ENCODE measurements around the gene PODXL.
"Not testable (repeated sequence)": the region's sequence is repeated elsewhere in the genome, so short reads cannot be mapped to it uniquely, and the experiment has no call there.

Gene PODXL

GRCh38 chr7:131489196-131489595, 67.2 kb downstream of the PODXL start:
- no peak for DNase-seq

DNA sequence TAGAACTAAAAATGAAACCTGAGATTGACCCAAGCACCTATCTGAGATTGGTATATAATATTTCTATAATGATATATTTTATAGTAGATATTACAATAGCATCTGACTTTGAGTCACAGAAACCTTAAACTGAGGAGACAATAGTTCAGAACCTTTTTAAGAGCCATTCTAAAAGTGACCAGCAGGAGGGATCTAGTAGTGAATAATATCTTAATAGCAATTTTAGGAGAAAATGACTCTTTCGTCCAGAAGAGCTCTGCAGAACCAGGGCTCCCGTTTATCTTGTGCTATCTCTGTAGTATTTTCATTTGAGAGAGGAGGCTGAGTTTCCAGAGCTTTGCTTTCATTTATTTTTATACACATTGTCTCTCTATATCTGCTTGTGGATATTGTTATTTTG, 68.1 kb downstream of the PODXL start:
- DNase-seq = no peak

GRCh38 chr7:131487217-131487616, 69.2 kb downstream of the PODXL start:
- DNase-seq = no peak

- no peak for DNase-seq
Observed at GRCh38 chr7:131486346-131486745, 70.1 kb downstream of the PODXL start.

GRCh38 chr7:131483586-131483985, 72.8 kb downstream of the PODXL start:
- DNase-seq = no peak

- no peak for DNase-seq
Observed at GRCh38 chr7:131482800-131483199, 73.6 kb downstream of the PODXL start.

DNA sequence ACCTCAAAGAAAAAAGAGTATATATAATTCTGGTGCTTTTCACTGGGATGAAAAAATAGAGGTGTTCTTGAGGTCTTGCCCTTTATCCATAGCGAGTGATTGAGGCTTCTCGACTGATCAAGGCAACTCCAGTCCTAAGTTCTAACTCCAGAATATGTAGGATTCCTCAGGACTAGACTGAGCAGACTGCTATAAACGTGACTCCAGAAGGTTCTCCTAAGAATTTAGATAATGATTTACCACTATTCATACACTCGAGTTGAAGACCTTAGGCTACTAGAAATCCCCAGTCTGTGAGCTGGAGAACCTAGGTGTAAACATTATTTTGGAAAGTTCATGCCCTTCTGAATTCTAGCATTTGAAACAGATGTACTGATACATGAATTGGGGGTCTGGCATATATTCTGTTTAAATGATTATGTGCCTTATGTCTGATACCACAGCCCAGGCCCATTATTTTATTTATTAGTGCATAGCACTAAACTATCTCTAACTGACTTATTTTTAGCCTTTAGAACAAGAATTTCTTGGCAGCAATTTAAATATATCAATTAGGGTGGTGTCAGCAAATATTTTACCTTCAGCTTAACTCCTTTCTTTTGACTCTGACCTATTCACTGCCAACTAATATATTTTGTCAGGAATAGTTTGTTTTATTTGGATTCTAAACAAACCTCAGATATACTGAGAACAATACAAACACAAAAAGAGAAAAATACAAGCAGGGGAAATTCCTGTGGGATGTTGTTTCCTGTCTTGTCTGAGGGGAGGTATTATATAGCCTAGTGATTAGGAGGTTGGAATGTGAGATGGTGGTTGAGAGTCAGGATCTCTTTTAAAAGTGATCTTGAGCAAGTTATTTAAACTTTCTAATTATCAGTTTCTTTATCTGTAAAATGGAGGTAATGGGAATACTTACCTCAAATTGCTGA, 75.8 kb downstream of the PODXL start:
- DNase-seq = no peak

- no peak for DNase-seq
Observed at GRCh38 chr7:131476740-131477139, 79.7 kb downstream of the PODXL start.

- no peak for DNase-seq
Observed at GRCh38 chr7:131471250-131472004, 85.0 kb downstream of the PODXL start.

DNA sequence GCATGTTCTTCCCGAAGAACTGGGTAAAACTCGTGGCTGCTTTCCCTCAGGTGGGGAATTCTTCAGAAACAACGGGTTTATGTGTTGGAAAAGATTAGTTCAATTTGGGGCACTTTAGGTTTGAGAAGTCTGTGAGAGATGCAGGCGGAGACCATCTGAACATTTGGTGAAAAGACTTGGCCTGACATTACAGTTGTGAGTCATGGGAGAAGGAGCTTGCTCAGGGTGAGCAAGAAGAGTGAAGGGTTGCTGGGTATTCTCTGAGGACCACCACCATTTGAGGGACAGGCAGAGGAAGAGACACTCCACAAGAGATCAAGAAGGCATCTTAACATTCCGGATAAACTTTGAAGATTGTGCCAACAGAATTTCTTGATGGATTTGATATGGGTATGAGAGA, 88.6 kb downstream of the PODXL start:
- no peak for DNase-seq

GRCh38 chr7:131466735-131467365, 89.6 kb downstream of the PODXL start:
- DNase-seq = no peak

DNA sequence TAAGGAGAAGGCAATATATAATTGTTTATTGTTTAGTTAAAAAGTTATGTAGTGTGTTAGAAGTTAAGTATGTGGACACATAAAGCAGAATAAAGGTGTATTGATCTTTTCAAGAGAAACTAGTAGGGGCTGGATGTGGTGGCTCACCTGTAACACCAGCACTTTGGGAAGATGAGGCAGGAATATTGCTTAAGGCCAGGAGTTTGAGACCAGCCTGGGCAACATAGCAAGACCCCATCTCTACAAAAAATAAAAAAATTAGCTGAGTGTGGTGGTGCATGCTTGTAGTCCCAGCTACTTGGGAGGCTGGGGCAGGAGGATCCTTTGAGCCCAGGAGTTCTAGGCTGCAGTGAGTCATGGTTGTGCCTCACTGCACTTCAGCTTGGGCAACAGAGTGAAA, 93.7 kb downstream of the PODXL start:
- DNase-seq = not testable (repeated sequence)

- DNase-seq = no peak
Observed at GRCh38 chr7:131462059-131462458, 94.4 kb downstream of the PODXL start.

- no peak for DNase-seq
Observed at GRCh38 chr7:131459256-131459655, 97.2 kb downstream of the PODXL start.

- no peak for DNase-seq
Observed at GRCh38 chr7:131456338-131456737, 100.1 kb downstream of the PODXL start.

DNA sequence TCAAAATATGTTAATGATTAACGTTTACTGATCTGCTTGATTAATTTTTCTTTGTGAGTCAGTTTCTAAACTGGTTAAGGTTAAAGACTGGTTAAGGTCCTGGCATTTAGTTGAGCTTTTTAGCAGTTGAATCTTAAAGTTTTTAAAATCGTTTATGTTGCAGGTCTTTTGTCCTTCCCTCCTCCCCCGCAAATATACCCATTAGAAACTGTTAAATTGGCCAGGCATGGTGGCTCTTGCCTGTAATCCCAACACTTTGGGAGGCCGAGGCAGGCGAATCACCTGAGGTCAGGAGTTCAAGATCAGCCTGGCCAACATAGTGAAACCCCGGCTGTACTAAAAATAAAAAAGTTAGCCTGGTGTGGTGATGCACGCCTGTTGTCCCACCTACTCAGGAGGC, 100.9 kb downstream of the PODXL start:
- no peak for DNase-seq

DNA sequence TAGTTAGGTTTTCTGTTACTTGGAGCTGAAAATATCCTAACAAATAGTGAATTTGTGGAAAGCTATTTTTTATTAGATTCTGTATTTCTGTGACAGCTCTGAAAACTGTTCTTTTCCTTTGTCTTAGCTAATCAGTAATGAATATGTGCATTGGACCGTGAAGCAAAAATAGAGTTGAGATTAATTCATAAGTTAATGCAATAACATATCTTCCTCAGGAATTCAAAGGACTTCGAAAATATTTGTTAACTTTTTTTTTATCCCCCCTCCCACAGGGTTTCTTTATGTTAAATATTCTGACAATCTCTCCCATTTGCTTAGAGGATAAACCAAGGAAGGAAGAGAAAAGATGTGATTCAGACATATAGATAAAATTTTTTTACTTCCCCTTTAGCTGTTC, 101.4 kb downstream of the PODXL start:
- no peak for DNase-seq

- DNase-seq = no peak
Observed at GRCh38 chr7:131454498-131454897, 101.9 kb downstream of the PODXL start.

Data from CD4-positive, alpha-beta T cell treated with Interleukin-4 for 4 hours (primary cell).